Measurements from ENCODE around the gene CNTNAP5. TPM values are rescaled to one million over a fixed set of nuclear protein-coding genes. Genes with fewer than 3 reads are reported as not detected.

Gene CNTNAP5
- total and polyA plus RNA-seq, 2 donors (not counting 1 experiment from before 2014, with no cell fraction given) = not detected

DNA sequence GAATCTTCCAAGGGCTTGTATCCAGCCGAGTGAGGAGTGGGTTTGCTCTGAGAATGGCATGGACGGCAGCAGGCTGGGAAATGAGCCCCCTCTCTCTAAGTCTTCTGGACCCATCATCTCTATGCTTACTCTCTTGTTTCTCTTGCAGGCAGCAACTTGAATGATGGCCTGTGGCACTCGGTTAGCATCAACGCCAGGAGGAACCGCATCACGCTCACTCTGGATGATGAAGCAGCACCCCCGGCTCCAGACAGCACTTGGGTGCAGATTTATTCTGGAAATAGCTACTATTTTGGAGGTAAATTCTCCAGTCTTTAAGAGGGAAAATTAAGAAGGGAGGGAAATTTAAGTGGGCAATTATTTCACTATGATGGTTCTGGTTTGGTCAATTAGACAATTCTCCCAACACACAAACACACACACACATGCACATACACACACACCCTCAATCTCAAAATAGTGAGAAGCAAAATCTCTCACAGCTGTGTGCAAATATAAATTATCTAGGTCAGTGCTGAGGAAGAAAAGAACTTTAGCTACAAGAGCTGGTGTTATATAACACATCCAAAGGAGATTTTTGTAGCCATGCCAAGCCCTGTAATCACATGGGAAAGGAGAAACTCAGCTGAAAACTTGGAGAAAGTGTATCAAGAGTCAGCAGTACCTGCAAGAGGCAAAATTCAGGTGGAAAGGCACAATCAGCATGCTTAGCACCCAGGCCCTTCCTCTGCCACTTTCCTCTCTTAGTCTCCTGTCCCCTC, 499.2 kb downstream of the CNTNAP5 start:
- no peak overlapping the region for H3K27ac Mint-ChIP-seq
- H3K9me3 Mint-ChIP-seq (ENCODE audit: insufficient read depth) = peaks cover 2% of the 10 kb centered on the region
- POLR2A ChIA-PET = no interaction called here
- no peaks in the 10 kb centered on the region for H3K27me3 ChIP-seq (replicated peaks in 1 of 4; ENCODE audit: control extremely low read depth in 1 of 4, control insufficient read depth in 3 of 4, insufficient read depth in 4 of 4, low read length in 3 of 4)
- DNase-seq (no peak), ATAC-seq (ENCODE audit: low read depth) (no peak)
- CTCF ChIA-PET = no interaction called here
- no peak overlapping the region for H3K9ac ChIP-seq (ENCODE audit: low read length)
- H3K79me2 ChIP-seq (ENCODE audit: control insufficient read depth, insufficient read depth, low read length) = no peaks in the 10 kb centered on the region
- H4K20me1 ChIP-seq (ENCODE audit: control insufficient read depth, insufficient read depth, low read length, poor library complexity, severe bottlenecking) = no peaks in the 10 kb centered on the region
- no peaks in the 10 kb centered on the region for H3K4me1 Mint-ChIP-seq
- no peak overlapping the region for H2AFZ ChIP-seq (ENCODE audit: insufficient read depth, low read depth, low read length, poor library complexity, severe bottlenecking)
- intact Hi-C loops (cut with micrococcal nuclease) = no loop called here
- no peaks in the 10 kb centered on the region for H3K4me1 ChIP-seq (ENCODE audit: control insufficient read depth in 2 of 2, insufficient read depth in 2 of 2, low read length in 2 of 2)
- no peak overlapping the region for H3K4me2 ChIP-seq (replicated peaks; ENCODE audit: low read depth, low read length, poor library complexity, severe bottlenecking)
- no peaks in the 10 kb centered on the region for H3K36me3 ChIP-seq (replicated peaks in 1 of 2; ENCODE audit: control extremely low read depth in 1 of 2, control insufficient read depth in 1 of 2, extremely low read depth in 1 of 2, insufficient read depth in 2 of 2, low read length in 1 of 2)
- no peak overlapping the region for H3K27ac ChIP-seq (ENCODE audit: low read length in 2 of 2)
- no peak for TF ChIP-seq EZH2 (IDR thresholded peaks at IDR 0.05; ENCODE audit: borderline replicate concordance, insufficient read depth, low read depth, low read length, poor library complexity, severe bottlenecking)
- TF ChIP-seq, protein P1, sequence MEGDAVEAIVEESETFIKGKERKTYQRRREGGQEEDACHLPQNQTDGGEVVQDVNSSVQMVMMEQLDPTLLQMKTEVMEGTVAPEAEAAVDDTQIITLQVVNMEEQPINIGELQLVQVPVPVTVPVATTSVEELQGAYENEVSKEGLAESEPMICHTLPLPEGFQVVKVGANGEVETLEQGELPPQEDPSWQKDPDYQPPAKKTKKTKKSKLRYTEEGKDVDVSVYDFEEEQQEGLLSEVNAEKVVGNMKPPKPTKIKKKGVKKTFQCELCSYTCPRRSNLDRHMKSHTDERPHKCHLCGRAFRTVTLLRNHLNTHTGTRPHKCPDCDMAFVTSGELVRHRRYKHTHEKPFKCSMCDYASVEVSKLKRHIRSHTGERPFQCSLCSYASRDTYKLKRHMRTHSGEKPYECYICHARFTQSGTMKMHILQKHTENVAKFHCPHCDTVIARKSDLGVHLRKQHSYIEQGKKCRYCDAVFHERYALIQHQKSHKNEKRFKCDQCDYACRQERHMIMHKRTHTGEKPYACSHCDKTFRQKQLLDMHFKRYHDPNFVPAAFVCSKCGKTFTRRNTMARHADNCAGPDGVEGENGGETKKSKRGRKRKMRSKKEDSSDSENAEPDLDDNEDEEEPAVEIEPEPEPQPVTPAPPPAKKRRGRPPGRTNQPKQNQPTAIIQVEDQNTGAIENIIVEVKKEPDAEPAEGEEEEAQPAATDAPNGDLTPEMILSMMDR (IDR thresholded peaks at IDR 0.05) = no peak
- H3K4me3 ChIP-seq (ENCODE audit: control extremely low read depth in 1 of 5, extremely low read depth in 1 of 5, insufficient read depth in 1 of 5, low read depth in 2 of 5, low read length in 4 of 5) = no peak overlapping the region
- no peak overlapping the region for H3K4me3 Mint-ChIP-seq
- 100% methylated on average over 5 of the region's 7 CpGs for WGBS (ENCODE audit: insufficient coverage)
- no peaks in the 10 kb centered on the region for H3K27me3 Mint-ChIP-seq
- H3K9me3 ChIP-seq (ENCODE audit: control extremely low read depth in 1 of 3, control insufficient read depth in 2 of 3, insufficient read depth in 1 of 3, low read length in 2 of 3) = peaks cover 0 to 9% (median 0%) of the 10 kb centered on the region in 3 donors

DNA sequence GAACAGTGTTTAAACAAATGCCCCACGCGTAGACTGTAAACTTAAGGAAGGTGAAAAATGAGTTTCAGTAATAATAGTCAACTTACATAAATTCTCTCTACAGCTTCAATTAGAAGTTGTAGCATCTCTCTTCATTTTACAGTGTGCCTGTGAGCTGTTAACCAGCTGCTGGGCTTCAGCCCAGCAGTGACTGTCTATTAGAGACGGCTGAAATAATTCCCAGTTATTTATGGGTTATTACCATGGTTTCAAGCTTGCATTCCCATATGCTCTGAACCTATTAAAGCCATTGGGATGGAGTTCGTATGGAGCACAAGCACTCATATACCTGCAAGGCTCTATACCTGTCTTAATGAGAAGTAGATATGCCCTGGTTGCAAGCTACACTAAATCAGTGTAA, 501.1 kb downstream of the CNTNAP5 start:
- ATAC-seq (ENCODE audit: low read depth) (no peak), DNase-seq (no peak)
- Histone ChIP-seq H2AFZ (ENCODE audit: insufficient read depth, low read depth, low read length, poor library complexity, severe bottlenecking) (no peak overlapping the region), H3K9ac (ENCODE audit: low read length) (no peak overlapping the region), H3K27ac (ENCODE audit: low read length in 2 of 2) (no peak overlapping the region), H3K4me2 (replicated peaks; ENCODE audit: low read depth, low read length, poor library complexity, severe bottlenecking) (no peak overlapping the region), H3K9me3 (ENCODE audit: control extremely low read depth in 1 of 3, control insufficient read depth in 2 of 3, insufficient read depth in 1 of 3, low read length in 2 of 3) (peaks cover 0 to 13% (median 0%) of the 10 kb centered on the region in 3 donors), H4K20me1 (ENCODE audit: control insufficient read depth, insufficient read depth, low read length, poor library complexity, severe bottlenecking) (no peaks in the 10 kb centered on the region), H3K4me3 (ENCODE audit: control extremely low read depth in 1 of 5, extremely low read depth in 1 of 5, insufficient read depth in 1 of 5, low read depth in 2 of 5, low read length in 4 of 5) (no peak overlapping the region), H3K4me1 (ENCODE audit: control insufficient read depth in 2 of 2, insufficient read depth in 2 of 2, low read length in 2 of 2) (no peaks in the 10 kb centered on the region), H3K27me3 (replicated peaks in 1 of 4; ENCODE audit: control extremely low read depth in 1 of 4, control insufficient read depth in 3 of 4, insufficient read depth in 4 of 4, low read length in 3 of 4) (no peaks in the 10 kb centered on the region), H3K36me3 (replicated peaks in 1 of 2; ENCODE audit: control extremely low read depth in 1 of 2, control insufficient read depth in 1 of 2, extremely low read depth in 1 of 2, insufficient read depth in 2 of 2, low read length in 1 of 2) (no peaks in the 10 kb centered on the region), H3K79me2 (ENCODE audit: control insufficient read depth, insufficient read depth, low read length) (no peaks in the 10 kb centered on the region)
- no peak overlapping the region for H3K4me3 Mint-ChIP-seq
- no peaks in the 10 kb centered on the region for H3K27me3 Mint-ChIP-seq
- CTCF ChIA-PET = no interaction called here
- peaks cover 2% of the 10 kb centered on the region for H3K9me3 Mint-ChIP-seq (ENCODE audit: insufficient read depth)
- no peak overlapping the region for H3K27ac Mint-ChIP-seq
- intact Hi-C loops (cut with micrococcal nuclease) = no loop called here
- H3K4me1 Mint-ChIP-seq = no peaks in the 10 kb centered on the region
- 100% methylated on average over 1 of the region's 4 CpGs for WGBS (ENCODE audit: insufficient coverage)
- POLR2A ChIA-PET = no interaction called here
- TF ChIP-seq, protein P1 (IDR thresholded peaks at IDR 0.05) = no peak
- no peak for TF ChIP-seq EZH2 (IDR thresholded peaks at IDR 0.05; ENCODE audit: borderline replicate concordance, insufficient read depth, low read depth, low read length, poor library complexity, severe bottlenecking)
